ENCODE measurements around the gene ETS2.
"Not testable (repeated sequence)": the region's sequence is repeated elsewhere in the genome, so short reads cannot be mapped to it uniquely, and the experiment has no call there.

Gene ETS2

DNA sequence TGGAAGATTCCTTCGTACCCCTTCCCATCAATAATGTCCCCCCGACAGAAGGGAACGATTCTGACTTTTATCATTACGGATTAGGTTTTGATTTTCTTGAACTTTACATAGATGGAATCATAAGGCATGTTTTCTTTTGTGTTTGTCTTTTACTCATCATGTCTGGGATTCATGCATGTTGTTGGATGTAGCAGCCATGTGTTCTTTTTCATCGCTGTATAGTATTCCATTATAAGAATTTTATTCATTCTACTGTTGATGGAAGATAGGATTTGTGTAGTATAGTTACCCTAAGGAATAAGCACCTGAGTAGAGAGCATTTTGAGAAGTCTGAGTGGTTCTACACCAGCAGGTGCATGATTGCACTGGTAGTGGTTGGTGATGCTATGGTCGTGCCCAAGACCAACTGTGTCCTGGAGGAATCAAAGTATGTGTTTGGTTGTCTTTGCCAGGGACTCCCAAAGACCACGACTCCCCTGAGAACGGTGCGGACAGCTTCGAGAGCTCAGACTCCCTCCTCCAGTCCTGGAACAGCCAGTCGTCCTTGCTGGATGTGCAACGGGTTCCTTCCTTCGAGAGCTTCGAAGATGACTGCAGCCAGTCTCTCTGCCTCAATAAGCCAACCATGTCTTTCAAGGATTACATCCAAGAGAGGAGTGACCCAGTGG, 13.5 kb downstream of the ETS2 start:
- DNase-seq, result no peak

DNA sequence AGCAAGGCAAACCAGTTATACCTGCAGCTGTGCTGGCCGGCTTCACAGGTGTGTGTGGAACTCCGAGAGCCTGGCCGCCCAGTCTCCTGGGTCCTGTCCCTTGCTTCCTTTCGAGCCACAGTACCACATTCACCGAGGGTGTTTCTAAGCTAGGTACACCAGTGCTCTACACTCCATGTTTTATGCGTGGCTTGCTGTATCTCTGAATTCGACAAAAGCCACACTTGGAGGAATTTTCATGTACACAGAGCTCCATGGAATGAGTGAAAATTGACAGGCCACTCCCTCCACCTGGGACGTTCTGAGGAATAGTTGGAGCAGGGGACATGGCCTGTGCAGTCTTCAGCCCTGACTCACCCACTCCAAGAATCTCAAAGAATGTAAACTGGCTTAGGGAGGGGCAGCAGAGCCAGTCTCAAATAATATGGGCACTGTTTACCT, 14.0 kb downstream of the ETS2 start:
- DNase-seq, result no peak

DNA sequence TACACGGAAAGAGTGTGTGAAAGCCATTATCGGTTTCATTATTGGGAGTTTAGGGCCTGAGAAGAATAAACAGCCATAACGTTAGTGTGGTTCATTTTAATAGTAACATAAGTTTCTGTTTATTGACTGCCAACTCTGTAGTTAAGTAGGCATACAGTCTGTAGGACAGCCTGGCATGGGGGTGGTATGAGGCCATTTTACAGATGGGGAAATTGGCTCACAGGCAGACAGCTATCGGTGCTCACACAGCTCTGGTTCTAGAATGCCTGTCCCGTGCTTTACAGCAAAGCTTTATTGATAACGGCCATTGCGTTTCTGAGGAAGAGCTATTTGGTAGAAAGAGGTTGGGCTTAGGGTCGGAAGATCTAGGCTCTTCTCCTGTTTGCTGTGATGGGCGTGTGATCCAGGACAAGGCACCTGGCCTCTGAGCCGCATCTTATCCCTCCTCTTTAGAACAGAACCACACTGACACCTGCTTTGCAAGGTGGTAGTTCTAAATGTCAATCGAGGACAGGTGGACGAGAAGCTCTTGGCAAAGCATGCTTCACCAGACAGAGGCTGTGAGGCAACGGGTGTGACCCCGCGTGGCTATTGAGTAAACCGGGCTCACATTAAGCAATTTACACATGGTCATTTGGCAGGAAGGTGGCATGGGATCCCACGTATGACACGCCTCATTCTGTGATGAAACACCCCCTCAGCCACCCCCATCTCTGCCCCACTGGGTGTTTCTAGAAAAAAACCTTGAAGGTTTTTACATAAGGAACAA, 14.9 kb downstream of the ETS2 start:
- DNase-seq, result no peak

DNA sequence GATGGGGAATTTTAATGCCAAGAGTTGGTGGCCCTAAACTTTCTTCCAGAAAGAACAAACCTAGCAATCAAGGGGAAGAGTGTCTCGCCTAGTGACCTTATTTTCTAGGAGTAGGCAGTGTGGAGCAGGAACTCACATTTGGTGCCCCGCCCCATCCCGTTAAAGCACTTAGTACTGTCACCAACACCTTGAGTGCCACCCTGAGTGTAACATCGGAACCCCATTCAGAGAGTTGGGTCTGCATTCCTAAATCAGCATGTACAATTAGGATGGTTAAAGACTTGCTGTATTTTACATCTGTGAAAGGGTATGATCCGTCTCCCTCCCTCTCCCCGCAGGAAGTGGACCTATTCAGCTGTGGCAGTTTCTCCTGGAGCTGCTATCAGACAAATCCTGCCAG, 15.5 kb downstream of the ETS2 start:
- DNase-seq, result no peak

DNA sequence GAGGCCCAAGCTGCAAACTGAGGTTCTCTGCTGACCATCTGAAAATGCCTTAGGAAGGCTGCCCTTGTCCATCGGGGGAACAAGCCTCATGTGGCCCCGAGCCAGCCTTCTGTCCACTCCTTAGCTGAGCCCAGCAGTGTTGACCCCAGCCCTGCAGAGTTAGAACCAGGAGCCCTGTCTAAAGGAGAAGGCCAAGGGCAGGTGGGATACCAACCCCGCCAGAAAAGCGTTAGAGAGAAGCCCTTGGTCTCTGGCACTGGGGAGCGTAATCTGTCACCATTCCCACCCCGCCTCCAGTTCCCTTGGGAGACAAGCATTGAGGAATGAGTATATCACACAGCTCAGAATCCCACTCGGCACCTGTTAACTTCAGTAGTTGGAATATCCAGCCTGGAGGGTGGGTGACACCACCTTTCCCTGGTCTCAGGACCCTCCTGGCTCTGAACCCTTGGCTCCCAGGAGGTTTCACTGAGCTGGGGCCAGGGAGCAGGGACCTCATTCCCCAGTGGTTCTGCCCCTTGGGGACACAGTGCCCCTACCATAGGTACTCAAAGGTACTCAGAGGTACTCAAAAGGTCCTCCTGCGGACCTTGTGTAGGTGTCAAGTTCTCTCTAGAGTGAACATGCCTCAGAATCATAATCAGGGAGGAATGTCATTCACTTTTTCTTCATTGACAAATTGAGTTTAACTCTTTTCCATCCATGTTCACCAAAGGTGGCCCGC, 16.4 kb downstream of the ETS2 start:
- no peak for DNase-seq

DNA sequence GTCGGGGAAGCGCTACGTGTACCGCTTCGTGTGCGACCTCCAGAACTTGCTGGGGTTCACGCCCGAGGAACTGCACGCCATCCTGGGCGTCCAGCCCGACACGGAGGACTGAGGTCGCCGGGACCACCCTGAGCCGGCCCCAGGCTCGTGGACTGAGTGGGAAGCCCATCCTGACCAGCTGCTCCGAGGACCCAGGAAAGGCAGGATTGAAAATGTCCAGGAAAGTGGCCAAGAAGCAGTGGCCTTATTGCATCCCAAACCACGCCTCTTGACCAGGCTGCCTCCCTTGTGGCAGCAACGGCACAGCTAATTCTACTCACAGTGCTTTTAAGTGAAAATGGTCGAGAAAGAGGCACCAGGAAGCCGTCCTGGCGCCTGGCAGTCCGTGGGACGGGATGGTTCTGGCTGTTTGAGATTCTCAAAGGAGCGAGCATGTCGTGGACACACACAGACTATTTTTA, 17.1 kb downstream of the ETS2 start:
- no peak for DNase-seq

DNA sequence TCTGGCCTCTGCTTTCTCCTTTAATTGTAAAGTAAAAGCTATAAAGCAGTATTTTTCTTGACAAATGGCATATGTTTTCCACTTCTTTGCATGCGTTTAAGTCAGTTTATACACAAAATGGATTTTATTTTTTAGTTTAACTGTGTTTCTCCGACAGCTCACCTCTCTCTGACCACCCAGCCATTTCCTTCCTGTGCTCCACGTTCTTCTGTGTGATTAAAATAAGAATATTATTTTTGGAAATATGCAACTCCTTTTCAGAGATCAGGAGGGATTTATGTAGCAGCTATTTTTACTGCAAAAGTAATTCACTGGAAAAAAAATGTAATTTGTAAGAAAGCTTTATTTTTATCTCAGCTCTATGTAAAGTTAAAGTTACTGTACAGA, 18.0 kb downstream of the ETS2 start:
- DNase-seq, result no peak

DNA sequence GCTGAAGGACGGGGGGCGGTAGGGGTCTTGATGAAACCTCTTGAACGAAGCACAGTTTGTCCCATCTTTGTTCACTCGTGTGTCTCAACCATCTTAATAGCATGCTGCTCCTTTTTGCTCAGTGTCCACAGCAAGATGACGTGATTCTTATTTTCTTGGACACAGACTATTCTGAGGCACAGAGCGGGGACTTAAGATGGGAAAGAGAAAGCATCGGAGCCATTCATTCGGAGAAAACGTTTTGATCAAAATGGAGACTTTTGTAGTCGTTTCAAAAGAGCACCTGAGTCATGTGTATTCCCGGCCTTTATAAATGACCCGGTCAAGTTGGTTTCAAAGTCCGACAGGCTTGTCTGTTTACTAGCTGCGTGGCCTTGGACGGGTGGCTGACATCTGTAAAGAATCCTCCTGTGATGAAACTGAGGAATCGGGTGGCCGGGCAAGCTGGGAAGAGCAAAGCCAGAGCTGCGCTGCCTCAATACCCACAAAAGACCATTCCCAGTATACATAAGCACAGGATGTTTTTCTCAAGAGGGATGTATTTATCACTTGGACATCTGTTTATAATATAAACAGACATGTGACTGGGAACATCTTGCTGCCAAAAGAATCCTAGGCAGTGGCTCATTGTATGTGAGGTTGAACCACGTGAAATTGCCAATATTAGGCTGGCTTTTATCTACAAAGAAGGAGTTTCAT, 18.5 kb downstream of the ETS2 start:
- no peak for DNase-seq

DNA sequence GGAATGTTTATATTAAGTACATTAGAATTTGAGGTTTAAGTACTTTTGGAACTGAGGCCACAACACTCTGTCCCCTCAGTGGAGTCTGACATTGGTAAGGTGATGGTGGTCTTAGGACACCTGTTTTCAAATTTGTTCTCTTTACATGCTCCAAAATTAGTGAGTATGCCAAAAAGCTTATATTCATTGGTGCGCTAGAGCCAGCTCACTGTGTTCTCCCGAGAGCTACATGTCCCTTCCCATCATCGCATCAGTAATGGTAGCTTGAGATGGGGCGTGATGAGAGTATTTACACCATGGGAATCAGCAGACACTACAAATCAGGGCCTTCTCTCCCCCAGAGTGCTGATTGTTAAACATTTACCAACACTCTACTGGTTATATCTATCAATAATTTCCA, 19.5 kb downstream of the ETS2 start:
- DNase-seq, result no peak

DNA sequence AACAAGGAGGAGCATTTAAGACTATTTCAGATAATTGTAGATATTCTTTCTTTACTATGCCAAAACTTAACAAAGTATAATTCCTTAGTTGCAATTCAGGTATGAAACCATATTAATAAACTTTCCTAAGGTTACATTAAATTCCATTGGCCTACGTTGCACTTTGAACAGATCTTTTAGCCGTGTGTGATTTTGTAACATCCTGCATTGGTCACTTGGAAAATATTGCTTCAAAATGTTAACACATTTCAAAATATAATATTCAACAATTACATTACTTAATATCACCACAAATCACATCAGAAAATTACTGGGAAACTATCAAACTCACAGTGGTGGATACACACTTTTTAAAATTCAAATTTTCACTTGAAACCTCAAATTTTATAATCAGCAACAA, 20.2 kb downstream of the ETS2 start:
- DNase-seq, result no peak

DNA sequence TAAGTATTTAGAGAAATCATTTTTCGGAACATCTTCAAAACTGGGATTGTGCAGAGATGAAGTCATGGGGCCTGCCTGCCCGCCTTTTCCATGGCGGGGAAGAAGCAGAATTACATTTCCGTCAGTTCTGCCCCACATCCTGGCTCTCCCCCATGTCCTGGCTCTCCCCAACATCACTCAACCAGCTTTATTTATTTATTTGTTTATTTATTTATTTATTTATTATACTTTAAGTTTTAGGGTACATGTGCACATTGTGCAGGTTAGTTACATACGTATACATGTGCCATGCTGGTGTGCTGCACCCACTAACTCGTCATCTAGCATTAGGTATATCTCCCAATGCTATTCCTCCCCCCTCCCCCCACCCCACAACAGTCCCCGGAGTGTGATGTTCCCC, 22.4 kb downstream of the ETS2 start:
- not testable (repeated sequence) for DNase-seq

DNA sequence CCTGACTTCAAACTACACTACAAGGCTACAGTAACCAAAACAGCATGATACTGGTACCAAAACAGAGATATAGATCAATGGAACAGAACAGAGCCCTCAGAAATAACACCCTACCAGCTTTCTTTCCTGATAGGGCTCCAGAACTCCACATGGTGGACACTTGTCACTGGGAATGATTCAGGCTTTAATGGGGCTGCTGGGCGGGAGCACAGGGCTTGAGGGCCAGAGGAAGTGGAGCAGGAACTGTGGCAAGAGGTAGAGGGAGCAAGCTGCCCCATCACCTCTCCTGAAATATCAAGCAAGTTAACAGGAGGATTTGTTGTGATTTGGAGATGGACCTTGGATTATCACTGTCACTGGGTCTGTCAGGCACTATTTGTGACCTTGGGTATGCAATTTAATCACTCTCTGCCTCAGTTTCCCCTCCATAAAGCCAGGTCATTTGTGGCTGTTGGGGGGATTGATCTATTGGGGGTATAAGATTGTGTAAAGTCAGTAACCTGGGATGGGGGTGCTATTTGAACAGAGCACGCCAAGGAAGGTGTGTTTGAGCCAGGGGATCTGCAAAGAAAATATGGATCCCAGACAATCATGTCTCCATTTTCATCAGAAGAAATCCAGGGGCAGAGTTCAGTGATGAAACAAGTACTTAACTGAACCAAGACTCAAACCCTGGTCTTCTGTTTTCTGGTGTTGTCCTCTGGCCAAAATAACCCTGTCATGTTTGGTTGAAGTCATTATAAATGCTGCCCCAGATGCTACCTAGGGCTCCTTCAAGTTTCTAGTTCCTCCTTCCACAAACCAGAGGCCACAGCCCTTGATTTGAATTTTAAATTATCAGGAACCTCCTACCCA, 25.2 kb downstream of the ETS2 start:
- DNase-seq, result no peak

DNA sequence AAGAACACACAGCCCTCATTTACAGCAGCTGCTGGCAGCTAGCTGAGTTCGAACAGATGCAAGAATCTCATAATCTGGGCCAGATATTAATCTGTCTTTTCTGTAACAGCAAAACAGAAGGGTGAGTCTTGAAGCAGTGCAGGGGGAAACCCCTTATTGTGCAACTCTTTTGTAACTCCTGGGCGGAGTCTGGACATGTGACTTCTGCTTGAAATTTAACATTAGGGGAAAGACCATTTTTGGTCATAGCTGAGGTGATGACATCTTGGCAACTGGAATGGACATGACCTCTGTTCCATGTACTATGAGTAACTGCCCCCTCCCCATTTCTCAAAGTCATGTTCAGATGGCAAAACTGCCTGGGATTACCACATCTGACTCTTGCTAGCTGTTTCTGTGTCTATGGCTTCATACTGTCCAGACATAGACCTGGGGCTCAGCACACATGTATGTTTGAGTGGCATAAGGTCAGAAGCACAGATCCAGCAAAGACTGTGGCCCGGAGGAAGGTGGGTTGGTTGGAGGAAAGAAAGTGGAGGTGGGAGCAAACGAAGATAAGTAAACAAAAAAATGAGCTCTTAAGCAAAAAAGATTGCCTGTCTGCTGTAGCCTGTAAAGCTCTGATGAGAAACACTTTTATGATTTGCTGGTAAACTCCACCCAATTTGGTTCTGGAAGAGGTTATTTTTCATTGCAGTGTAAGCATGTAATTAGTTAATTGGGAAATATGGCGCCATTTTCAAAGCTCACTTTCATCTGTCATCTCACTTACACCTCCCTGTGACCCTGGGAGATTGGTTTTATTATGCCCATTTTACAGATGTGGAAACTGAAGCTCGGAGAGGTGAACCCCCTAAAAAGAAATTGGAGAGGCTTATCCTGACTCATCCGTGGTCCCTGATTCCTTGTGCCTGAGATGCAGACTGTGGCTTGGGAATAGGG, 26.1 kb downstream of the ETS2 start:
- peak; percentile 34 for DNase-seq

DNA sequence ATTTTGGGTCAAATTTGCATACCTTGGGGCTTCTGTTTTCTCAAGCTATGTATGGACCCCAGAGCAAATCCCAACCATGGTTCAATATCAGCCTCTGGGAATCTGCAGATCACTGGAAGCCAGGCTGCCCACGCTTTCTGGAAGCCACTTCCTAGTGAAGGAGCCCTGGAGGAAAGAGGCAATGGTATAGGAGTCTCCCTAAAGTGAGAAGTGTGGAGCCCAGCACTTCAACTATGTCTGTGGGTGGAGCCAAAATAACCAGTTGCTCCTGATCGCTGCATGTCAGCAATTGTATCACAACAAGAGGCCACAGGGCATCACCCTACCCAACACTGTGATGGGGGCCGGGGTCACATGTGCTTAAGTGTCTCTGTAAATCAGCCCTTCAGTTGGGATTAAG, 26.9 kb downstream of the ETS2 start:
- no peak for DNase-seq

DNA sequence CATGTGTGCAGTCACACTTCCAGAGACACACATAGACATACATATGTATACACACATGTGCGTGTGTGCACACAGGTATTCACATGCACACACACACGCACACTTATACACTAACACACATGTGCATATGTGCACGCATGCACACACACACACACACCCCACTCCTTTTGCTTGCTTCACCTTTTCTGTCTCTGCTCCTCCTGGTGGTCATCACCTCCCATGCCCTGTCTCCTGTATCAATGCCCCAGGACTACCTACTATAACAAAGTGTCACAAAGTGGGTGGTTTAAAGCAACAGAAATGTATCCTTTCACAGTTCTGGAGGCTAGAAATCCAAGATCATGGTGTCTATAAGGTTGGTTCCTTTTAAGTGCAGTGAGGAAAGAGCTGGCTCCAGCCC, 27.4 kb downstream of the ETS2 start:
- DNase-seq, result no peak

DNA sequence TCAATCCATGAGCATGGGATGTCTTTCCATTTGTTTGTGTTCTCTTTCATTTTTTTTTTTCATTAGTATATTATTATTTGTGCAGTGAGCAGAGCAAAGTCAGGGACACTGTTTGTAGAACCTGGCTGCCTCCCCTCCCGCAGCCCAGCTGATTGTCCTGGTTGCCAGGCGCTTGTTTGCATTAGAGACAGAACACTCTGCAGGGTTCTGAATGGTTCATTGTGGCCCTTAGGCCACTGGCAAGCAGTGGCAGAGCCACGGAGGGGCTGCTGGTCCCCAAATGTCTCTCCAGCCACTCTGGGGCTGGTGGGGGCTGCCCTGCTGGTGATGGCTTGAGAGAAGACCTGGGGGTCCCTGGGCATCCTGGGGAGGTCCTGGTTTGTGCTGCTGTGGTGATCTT, 29.0 kb downstream of the ETS2 start:
- no peak for DNase-seq

DNA sequence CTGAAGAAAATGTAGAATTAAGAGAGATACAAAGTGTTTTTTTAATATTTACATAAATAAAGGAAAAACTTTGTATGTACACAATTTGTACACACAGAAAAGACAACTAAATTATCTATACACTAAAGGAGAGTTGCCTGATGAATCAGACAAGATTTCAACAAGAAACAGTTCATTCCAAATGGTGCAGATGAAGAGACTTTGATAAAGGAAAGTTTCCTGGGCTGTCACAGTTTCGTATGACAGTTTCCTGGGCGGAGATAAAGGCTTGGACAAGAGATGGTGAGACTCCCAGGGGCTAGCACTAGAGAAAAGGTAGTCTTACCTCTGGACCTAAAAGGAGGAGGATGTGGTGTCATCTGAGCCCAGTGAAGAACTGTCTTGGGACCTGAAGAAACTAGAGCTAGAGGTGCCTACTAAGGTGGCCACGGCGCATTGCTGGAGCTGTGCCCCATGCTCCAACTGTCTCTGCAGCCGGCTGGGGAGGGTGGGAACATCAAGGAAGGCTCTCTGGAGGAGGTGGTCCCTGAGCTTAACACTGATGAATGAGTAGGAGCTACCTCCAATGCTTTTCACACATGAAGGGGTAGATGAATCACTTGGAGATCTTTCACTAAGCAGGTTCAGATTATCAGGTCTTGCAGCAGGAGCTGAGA, 32.2 kb downstream of the ETS2 start:
- no peak for DNase-seq

DNA sequence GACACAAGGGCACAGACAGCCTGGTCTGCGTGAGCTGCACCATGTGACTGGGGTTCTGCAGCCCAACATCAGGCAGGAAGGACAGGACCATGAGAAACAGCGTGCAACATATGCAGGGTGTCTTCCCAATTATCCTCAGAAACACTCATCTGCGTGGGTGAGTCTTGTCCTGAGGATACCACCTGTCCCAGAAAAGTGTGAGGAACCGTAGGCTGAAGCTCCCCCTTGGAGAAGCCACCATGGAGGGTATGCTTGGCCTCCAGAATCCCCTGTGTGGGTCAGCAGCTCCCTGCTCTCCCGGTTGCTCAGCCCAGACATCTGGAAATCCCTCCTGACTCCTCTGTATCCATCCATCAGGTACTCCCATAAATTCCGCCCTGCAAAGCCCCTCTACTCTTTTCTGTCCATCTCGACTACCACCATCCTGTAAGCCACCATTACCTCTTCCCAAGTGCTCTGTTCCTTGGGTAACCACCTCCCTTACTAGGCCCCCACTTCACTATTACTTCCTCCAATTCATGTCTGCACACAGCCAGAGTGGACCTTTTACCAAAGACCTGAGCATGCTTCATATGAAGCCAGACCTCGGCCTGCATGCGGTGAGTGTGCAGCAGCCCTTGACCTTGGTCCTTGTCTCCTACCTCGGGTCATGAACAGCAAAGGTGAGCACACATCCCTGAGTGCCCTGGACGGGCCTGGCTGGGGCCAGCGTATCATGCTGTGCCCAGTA, 33.0 kb downstream of the ETS2 start:
- no peak for DNase-seq

DNA sequence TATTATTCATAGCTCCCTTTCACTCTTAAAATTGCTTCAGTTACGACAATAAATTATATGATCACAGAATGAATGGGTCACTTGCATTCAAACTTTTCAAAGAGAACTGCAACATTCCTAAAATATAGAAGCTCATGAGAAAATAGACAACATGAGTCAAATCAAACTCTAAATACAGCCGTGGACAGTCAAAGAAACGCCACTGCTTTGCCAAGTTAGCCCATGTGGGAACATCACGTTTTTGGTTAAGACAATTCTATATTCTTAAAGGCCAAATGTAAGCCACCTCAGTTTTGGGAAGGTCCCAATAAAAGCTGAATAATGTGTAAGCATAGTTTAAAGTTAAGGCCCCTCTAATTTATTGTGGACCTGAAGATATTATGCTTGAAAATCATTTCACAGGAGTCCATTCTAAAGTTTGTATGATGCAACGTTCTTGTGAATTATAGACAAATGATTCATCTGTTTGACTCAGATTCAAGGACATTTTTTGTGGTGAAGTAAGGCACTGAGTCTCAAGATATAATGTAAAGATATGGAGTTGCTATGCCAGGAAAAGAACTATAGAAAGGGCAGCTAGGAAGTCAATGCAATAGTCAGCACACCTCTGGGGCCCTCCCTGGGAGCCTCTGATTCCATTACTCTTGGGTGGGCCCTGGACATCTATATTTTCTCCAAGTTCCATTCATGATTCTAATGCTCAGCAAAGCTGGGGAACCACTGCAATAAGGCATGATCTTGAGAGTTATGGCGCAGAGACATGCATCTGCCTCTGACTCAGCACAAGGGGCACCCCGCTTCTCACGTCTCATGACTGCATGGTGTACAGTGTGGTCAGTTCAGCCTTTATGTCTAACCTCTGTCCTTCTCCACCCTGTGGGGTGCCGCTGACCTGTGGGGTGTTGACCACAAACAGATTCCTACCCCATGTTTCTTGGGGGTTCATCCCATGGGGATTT, 33.9 kb downstream of the ETS2 start:
- DNase-seq, result no peak
